ENCODE data around the gene FAM234B.
A peak's percentile ranks its signal among the peaks of the same experiment; 100 is the strongest.
"Not testable (repeated sequence)": the region's sequence is repeated elsewhere in the genome, so short reads cannot be mapped to it uniquely, and the experiment has no call there.

The FAM234B gene

GRCh38 chr12:13075786-13076570, 31.8 kb downstream of the FAM234B start:
- H3K4me3 ChIP-seq (ENCODE audit: low read depth, low read length): no peak overlapping the region
- DNase-seq (ENCODE audit: low read depth): no peak
- no peak for TF ChIP-seq POLR2A (IDR thresholded peaks at IDR 0.05; ENCODE audit: extremely low read depth, insufficient read length)
- no peak for TF ChIP-seq MAX (IDR thresholded peaks at IDR 0.05; ENCODE audit: low read depth, low read length)
- no peak for TF ChIP-seq CTCF (IDR thresholded peaks at IDR 0.05; ENCODE audit: low read depth, low read length)
- TF ChIP-seq MYC (IDR thresholded peaks at IDR 0.05; ENCODE audit: low read depth, low read length): no peak

GRCh38 chr12:13079440-13079906, 35.3 kb downstream of the FAM234B start:
- no peak for DNase-seq (ENCODE audit: low read depth)
- H3K4me3 ChIP-seq (ENCODE audit: low read depth, low read length): no peak overlapping the region
- TF ChIP-seq MYC (IDR thresholded peaks at IDR 0.05; ENCODE audit: low read depth, low read length): no peak
- no peak for TF ChIP-seq CTCF (IDR thresholded peaks at IDR 0.05; ENCODE audit: low read depth, low read length)
- no peak for TF ChIP-seq MAX (IDR thresholded peaks at IDR 0.05; ENCODE audit: low read depth, low read length)
- TF ChIP-seq POLR2A (IDR thresholded peaks at IDR 0.05; ENCODE audit: extremely low read depth, insufficient read length): no peak

- DNase-seq (ENCODE audit: low read depth): no peak
- TF ChIP-seq CTCF (IDR thresholded peaks at IDR 0.05; ENCODE audit: low read depth, low read length) (no peak), POLR2A (IDR thresholded peaks at IDR 0.05; ENCODE audit: extremely low read depth, insufficient read length) (no peak), MAX (IDR thresholded peaks at IDR 0.05; ENCODE audit: low read depth, low read length) (no peak), MYC (IDR thresholded peaks at IDR 0.05; ENCODE audit: low read depth, low read length) (no peak)
Observed at GRCh38 chr12:13080266-13080665, 36.1 kb downstream of the FAM234B start.

GRCh38 chr12:13082861-13083260, 38.7 kb downstream of the FAM234B start:
- no peak overlapping the region for H3K4me3 ChIP-seq (ENCODE audit: low read depth, low read length)
- DNase-seq (ENCODE audit: low read depth): peak; percentile 58
- TF ChIP-seq POLR2A (IDR thresholded peaks at IDR 0.05; ENCODE audit: extremely low read depth, insufficient read length) (no peak), MAX (IDR thresholded peaks at IDR 0.05; ENCODE audit: low read depth, low read length) (no peak), CTCF (IDR thresholded peaks at IDR 0.05; ENCODE audit: low read depth, low read length) (no peak), MYC (IDR thresholded peaks at IDR 0.05; ENCODE audit: low read depth, low read length) (no peak)

More at GRCh38 chr12:13080266-13080665, 36.1 kb downstream of the FAM234B start:
- H3K4me3 ChIP-seq (ENCODE audit: low read depth, low read length): no peak overlapping the region

GRCh38 chr12:13083638-13084037, 39.5 kb downstream of the FAM234B start:
- not testable (repeated sequence) for DNase-seq (ENCODE audit: low read depth); H3K4me3 ChIP-seq (ENCODE audit: low read depth, low read length)

GRCh38 chr12:13084898-13085640, 40.9 kb downstream of the FAM234B start:
- DNase-seq (ENCODE audit: low read depth): no peak
- no peak for TF ChIP-seq MYC (IDR thresholded peaks at IDR 0.05; ENCODE audit: low read depth, low read length)
- no peak for TF ChIP-seq CTCF (IDR thresholded peaks at IDR 0.05; ENCODE audit: low read depth, low read length)
- TF ChIP-seq POLR2A (IDR thresholded peaks at IDR 0.05; ENCODE audit: extremely low read depth, insufficient read length): no peak
- TF ChIP-seq MAX (IDR thresholded peaks at IDR 0.05; ENCODE audit: low read depth, low read length): no peak
- H3K4me3 ChIP-seq (ENCODE audit: low read depth, low read length): no peak overlapping the region

All from NB4 (cell line).